OCI-LY1 (cell line): ENCODE measurements around the gene MYL9.

Experiments
- H2AFZ ChIP-seq: fragments of 200-600 bp; sonication (generic), shearing (Covaris generic); 2 replicates; pipeline ENCODE4 v1.6.0; 2014; ENCODE audit warnings: antibody characterized with exemption, mild to moderate bottlenecking, low read length
- H3F3A ChIP-seq: fragments of 200-600 bp; sonication (generic), shearing (Covaris generic); 2 replicates; pipeline ENCODE4 v1.6.0; 2014; ENCODE audit warnings: mild to moderate bottlenecking, antibody characterized with exemption, low read length, moderate library complexity; ENCODE audit not compliant: insufficient read depth
- H3K27ac ChIP-seq: fragments of 200-600 bp; sonication (generic); 2 replicates; pipeline ENCODE4 v1.5.1; 2014; ENCODE audit warnings: low read length, mixed run types, mild to moderate bottlenecking, low read depth; ENCODE audit not compliant: poor library complexity, severe bottlenecking
- H3K27me3 ChIP-seq: fragments of 200-600 bp; sonication (generic); 2 replicates; pipeline ENCODE4 v1.6.0; 2014; ENCODE audit warnings: antibody characterized with exemption, mild to moderate bottlenecking, low read length, moderate library complexity; ENCODE audit not compliant: insufficient read depth
- H3K36me3 ChIP-seq: fragments of 200-600 bp; sonication (generic); 2 replicates; pipeline ENCODE4 v1.6.1; 2014; ENCODE audit warnings: mild to moderate bottlenecking, antibody characterized with exemption, low read length, moderate library complexity, mixed read lengths; ENCODE audit not compliant: insufficient read depth
- H3K4me1 ChIP-seq: fragments of 200-600 bp; sonication (generic); 2 replicates; pipeline ENCODE4 v1.5.1; 2014; ENCODE audit warnings: mild to moderate bottlenecking, low read length, moderate library complexity; ENCODE audit not compliant: insufficient read depth, severe bottlenecking
- H3K4me2 ChIP-seq: fragments of 200-600 bp; sonication (generic), shearing (Covaris generic); 2 replicates; pipeline ENCODE4 v1.6.1; 2014; ENCODE audit warnings: low read length
- H3K4me3 ChIP-seq: fragments of 200-600 bp; sonication (generic); 2 replicates; pipeline ENCODE4 v1.5.1; 2014; ENCODE audit warnings: low read length, low read depth, mild to moderate bottlenecking, mixed read lengths; ENCODE audit not compliant: poor library complexity, severe bottlenecking
- H3K79me2 ChIP-seq: fragments of 200-600 bp; shearing (Covaris generic); 2 replicates; pipeline ENCODE4 v1.6.1; 2016; ENCODE audit warnings: mixed run types, low read length, mixed read lengths; ENCODE audit not compliant: insufficient read depth
- H3K9ac ChIP-seq: fragments of 200-600 bp; sonication (generic), shearing (Covaris generic); 2 replicates; pipeline ENCODE4 v1.6.1; 2014; ENCODE audit warnings: mild to moderate bottlenecking, low read length, mixed read lengths
- H3K9me2 ChIP-seq: fragments of 200-600 bp; sonication (generic), shearing (Covaris generic); 2 replicates; pipeline ENCODE4 v1.6.1; 2014; ENCODE audit warnings: low read depth, mild to moderate bottlenecking, low read length, mixed read lengths
- H3K9me3 ChIP-seq: fragments of 200-600 bp; shearing (Covaris generic); 2 replicates; pipeline ENCODE4 v1.6.1; 2014; ENCODE audit warnings: low read length, mixed read lengths
- H4K20me1 ChIP-seq: fragments of 200-600 bp; sonication (generic), shearing (Covaris generic); 2 replicates; pipeline ENCODE4 v1.6.0; 2016; ENCODE audit warnings: mild to moderate bottlenecking, low read length; ENCODE audit not compliant: insufficient read depth
- CTCF ChIP-seq: fragments of 200-600 bp; sonication (generic), shearing (Covaris generic); IDR thresholded peaks from 2 replicates; pipeline ENCODE4 v1.5.1; 2017; ENCODE audit warnings: mild to moderate bottlenecking, antibody characterized with exemption, low read length, moderate library complexity, mixed read lengths
- EZH2 ChIP-seq: fragments of 200-600 bp; sonication (generic), shearing (Covaris generic); IDR thresholded peaks from 2 replicates; pipeline ENCODE4 v1.8.0; 2017; ENCODE audit warnings: borderline replicate concordance, mixed run types, mild to moderate bottlenecking, antibody characterized with exemption, low read length, moderate library complexity, mixed read lengths

MYL9 gene

DNA sequence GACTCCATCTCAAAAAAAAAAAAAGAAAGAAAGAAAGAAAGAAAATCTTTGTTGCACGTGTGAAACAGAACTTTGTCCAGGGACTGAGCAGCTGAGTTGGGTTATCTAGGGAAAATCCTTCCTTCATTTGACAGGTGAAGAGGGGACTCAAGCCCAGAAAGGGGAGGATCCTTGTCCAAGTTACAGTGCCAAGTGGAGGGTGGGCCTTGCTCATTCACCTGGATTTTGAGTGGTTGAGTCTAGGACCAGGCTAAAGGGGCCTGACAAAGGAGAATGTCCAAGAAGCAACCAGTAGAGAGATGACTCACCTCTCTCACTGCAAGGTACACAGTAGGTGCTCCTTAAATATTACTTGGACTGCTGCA lies 34.7 kb downstream of the MYL9 start:
- no peaks in the 10 kb centered on the region for H3K9me2 ChIP-seq
- H3K4me1 ChIP-seq: peaks cover 23% of the 10 kb centered on the region
- no peak overlapping the region for H3K4me3 ChIP-seq
- H3K79me2 ChIP-seq: peaks cover 27% of the 10 kb centered on the region
- no peaks in the 10 kb centered on the region for H4K20me1 ChIP-seq
- H3K4me2 ChIP-seq: no peak overlapping the region
- no peak overlapping the region for H3K9ac ChIP-seq
- H2AFZ ChIP-seq: no peak overlapping the region
- no peaks in the 10 kb centered on the region for H3K27me3 ChIP-seq
- TF ChIP-seq EZH2 (no peak), CTCF (no peak)
- H3F3A ChIP-seq: peaks cover 5% of the 10 kb centered on the region; the same call in 1 of the 2 replicates
- H3K27ac ChIP-seq: no peak overlapping the region
- H3K36me3 ChIP-seq: peaks cover 39% of the 10 kb centered on the region
- H3K9me3 ChIP-seq: no peaks in the 10 kb centered on the region

DNA sequence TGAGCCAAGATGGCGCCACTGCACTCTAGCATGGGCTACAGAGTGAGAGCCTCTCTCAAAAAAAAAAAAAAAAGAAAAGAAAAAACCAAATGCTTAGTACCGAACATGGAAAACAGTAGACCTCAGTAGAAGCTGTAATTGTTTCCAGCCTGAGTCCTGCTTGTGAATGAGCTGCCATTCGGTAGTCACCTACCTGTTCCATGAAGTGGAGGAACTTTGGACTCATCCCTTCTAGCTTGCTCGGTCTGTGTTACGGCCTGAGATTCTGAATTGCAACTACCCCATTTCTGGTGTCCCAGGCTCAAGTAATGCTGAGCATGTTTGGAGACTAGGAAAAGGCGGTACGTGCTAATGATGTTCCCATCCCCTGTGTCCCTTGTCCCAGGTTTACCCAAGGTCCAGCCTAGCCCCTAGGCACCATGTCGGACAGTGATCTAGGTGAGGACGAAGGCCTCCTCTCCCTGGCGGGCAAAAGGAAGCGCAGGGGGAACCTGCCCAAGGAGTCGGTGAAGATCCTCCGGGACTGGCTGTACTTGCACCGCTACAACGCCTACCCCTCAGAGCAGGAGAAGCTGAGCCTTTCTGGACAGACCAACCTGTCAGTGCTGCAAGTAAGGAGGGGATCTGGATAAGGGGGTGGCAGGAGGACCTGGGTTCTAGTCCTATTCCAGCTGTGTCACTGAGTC lies 37.2 kb downstream of the MYL9 start:
- no peak overlapping the region for H3K9ac ChIP-seq
- H3K27ac ChIP-seq: no peak overlapping the region
- no peak for TF ChIP-seq EZH2
- H3K4me2 ChIP-seq: no peak overlapping the region
- H3K4me1 ChIP-seq: peaks cover 7% of the 10 kb centered on the region
- H3K79me2 ChIP-seq: peaks cover 27% of the 10 kb centered on the region
- peaks cover 59% of the 10 kb centered on the region for H3K36me3 ChIP-seq
- H3K9me2 ChIP-seq: no peaks in the 10 kb centered on the region
- H4K20me1 ChIP-seq: no peaks in the 10 kb centered on the region
- no peaks in the 10 kb centered on the region for H3F3A ChIP-seq
- no peaks in the 10 kb centered on the region for H3K9me3 ChIP-seq
- no peak overlapping the region for H2AFZ ChIP-seq
- no peaks in the 10 kb centered on the region for H3K27me3 ChIP-seq
- no peak overlapping the region for H3K4me3 ChIP-seq

DNA sequence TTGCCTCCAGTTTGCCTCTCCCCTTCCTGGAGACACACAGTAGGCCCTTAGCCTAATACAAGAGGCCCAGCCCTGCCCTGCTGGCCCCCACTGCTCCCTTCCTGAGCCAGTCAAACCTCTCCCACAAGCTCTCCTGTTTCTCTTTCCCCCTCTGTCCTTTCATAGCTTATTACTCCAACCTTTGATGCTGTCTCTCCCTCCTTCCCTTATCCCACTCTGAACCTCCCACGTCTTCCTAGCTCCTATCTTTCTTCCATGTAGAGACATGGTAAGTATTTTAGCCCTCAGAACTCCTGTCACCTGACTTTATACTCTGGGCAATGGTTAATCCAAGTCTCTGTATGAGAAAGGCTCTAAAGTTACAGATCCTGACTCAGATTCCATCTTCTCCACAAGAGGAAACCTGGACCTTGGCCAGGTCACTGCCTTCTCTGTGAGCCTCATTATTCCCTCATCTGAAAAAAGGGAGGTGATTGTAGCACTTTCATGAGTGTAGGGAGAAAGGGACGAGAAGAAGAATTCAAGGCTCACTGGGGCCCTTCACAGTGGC lies 38.8 kb downstream of the MYL9 start:
- Histone ChIP-seq H3K36me3 (peaks cover 63% of the 10 kb centered on the region), H3K9me3 (no peaks in the 10 kb centered on the region), H4K20me1 (no peaks in the 10 kb centered on the region)

More for the DNA sequence above, 38.8 kb downstream of the MYL9 start:
- H3K9me2 ChIP-seq: no peaks in the 10 kb centered on the region
- no peak overlapping the region for H3K9ac ChIP-seq
- H3F3A ChIP-seq: no peaks in the 10 kb centered on the region
- no peak overlapping the region for H3K4me2 ChIP-seq
- no peak for TF ChIP-seq EZH2
- TF ChIP-seq CTCF: no peak
- no peak overlapping the region for H3K27ac ChIP-seq
- no peak overlapping the region for H2AFZ ChIP-seq
- H3K4me1 ChIP-seq: peaks cover 6% of the 10 kb centered on the region
- peaks cover 24% of the 10 kb centered on the region for H3K79me2 ChIP-seq
- no peaks in the 10 kb centered on the region for H3K27me3 ChIP-seq
- H3K4me3 ChIP-seq: no peak overlapping the region
